Activated CD4-positive, alpha-beta T cell treated with anti-CD3 and anti-CD28 coated beads for 48 hours (primary cell): ENCODE data around the gene ZSCAN18.

Experiments used
- DNase-seq: peaks from one replicate; pipeline ENCODE4 v3.0.0-alpha.2; 2020

The ZSCAN18 gene

DNA sequence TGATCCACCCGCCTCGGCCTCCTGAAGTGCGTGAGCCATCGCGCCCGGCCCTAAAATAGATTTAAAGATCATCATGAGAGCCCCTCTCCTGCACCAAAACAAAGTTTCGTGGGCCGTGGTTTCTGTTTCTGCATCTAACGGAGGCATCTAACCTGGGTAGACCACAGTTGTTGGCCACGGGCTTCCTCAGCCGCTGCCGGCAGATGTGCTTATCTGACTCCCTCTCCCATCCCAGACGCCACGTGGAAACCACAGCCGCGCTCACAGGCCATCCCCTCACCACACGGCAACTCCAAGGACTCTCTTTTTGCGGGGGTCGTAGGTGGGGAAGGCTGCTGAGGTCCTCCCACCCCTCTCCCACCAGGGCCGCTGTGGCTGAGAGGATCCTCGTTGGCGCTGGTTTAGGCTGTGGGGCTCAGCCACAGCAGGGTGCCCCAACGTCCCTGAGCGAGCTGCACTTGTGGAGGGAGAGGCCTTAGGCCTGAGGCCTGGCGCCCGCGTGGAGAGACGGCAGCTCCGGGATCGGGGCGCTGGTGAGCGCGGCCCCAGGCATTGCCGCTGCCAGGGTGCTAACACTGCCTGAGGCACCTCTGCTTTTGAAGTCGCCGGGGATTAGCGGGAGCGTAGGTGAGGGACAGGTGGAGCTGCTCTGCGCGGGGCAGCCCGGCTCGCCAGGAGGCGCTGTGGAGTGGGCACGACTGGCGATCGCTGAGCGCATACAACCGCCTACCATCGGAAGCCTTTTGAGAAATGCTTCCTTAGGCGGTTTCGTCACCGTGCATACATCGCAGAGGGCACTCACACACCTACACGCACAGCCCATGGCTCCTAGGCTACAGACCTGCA is 55.3 kb downstream of the ZSCAN18 start:
- peak; percentile 11 for DNase-seq

DNA sequence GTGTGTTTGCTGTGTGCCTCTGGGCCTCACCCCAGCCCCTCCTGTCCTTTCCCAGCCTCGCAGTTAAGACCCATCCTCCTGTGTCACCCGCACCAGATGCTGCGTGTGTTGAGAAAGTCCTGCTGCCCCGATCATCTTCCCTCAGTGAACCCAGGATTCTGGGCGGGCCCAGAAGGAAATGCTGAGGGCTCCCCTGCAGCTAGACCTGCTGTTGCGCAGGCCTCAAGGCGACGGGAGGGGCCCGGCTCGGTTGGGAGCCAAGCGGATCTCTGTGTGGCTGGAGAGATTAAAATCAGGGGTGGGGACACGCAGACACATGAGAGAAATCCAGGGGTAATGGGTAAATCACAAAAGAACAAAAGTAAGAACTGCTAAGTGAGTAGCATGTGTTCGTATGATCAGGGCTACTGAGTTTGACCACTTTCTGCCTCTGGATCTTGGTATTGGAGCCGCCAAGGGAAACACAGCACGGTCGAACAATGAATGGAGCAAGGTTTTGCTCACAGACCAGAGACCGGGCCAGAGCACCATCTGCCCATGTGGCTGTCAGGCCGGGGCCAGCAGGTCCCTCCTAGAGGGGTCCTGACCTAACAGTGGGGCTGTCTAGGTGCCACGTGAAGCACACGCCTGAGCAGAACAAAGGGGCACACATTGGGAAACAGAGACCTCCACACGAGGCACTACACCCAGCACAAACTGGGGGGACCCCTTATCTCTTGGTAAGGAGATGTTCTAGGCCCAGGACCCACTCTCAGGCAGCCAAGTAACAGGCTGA is 57.1 kb downstream of the ZSCAN18 start:
- no peak for DNase-seq

DNA sequence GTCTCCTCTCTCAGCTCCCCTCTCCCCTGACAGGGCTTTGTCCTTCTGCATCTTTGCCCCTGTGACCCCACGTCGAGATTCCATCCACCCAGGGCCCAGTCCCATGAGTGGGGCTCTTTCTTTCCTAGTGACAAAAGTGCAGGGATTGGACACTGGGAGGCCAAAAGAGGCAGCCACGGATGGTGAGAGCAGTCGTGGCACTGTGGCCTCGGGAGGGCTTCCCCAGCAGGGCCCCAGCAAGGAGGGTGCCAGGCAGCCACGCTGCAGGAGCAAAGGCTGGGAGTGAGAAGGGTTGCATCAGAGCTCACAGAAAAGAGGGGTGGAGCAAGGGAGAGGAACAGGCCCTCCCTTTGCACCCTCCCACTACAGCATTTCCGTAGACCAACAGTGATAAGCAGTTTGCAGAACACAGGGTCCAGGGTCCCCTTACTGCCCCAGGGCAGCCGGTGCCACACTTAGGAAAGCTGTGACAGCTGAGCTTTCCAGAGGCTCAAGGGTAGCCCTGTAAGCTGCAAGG is 59.3 kb downstream of the ZSCAN18 start:
- no peak for DNase-seq

DNA sequence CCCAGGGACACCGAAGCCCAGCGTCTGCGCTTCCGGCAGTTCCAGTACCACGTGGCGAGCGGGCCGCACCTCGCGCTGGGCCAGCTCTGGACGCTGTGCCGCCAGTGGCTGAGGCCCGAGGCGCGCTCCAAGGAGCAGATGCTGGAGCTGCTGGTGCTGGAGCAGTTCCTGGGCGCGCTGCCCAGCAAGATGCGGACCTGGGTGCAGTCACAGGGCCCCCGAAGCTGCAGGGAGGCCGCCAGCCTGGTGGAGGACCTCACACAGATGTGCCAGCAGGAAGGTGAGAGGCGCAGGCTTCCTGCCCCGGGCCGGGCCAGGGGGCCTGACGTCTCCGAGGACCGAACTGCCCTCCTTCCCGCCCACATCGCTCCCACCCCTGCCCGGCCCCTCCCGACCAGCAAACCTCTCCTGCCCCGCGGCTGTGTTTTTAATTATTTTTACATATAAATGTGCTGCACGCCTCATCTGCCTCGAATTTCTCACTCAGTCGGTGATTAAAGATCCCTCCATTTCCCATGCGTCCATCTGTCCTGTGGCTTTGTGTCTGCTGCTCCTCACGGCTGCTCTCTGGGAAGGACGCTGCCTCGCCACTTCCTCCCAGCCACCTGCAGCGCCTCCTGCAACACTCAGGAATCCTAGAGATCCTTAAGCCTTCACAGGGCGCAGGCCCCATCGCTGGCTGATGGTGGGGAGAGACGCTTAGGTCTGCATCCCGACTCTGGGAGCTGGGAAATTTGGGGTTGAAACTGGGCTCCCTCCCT is 59.9 kb downstream of the ZSCAN18 start:
- no peak for DNase-seq

DNA sequence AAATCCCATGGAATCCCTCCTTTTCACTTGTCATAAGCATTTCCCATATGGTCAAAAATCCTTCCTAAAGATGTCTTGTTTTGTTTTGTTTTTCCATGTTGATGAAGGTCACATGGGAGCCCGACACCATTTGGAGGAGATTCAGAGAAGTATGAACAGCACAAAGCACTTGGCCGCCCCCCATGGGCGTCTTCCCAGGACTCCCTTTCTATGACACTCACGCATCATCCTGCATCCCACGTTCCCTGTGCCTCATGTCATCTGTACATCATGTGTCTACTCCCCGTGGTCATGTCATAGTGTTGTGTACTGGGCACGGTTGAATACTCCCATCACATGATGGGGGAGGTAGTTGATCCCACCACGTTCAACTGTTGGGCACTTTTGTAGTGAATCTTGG is 62.2 kb downstream of the ZSCAN18 start:
- DNase-seq = no peak

DNA sequence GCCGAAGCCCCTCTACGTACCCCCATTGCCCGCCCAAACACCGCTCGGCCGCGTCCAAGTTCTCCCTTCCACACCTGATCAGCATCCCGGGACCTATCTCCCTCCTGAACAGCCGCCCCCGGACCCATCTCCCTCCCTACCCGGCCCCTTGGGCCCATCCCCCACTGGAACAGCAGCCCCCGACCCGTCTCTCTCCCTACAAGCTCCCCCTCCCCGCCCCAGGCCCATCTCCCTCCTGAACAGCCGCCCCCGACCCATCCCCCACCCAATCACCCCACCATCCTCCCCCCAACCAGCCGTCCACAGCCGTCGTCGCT is 63.6 kb downstream of the ZSCAN18 start:
- DNase-seq = no peak
